A549 (cell line): ENCODE results near the gene GMDS. TPM values are rescaled to one million over a fixed set of nuclear protein-coding genes. Genes with fewer than 3 reads are reported as not detected.

Source experiments
- ATAC-seq, 2 experiments: fragments of 200-7000 bp in 1 of 2; fragments of >200 bp in 1 of 2; cut with Nextera tagmentation in 1 of 2; cut with Tn5 transposase in 1 of 2; 3 replicates each; pipeline versions ENCODE4 v1.8.0 to v1.9.1; 2018 to 2020; ENCODE audit warnings: mild to moderate bottlenecking in 1 of 2, moderate library complexity in 1 of 2
- CTCF ChIA-PET: fragments of 300-600 bp; sonication (Branson Sonifier 250); formaldehyde crosslinking; extraction: SDS; loops from one replicate; lab custom pipeline; 2021; ENCODE audit warnings: antibody characterized with exemption, inconsistent platforms; lab: Yijun Ruan, JAX
- POLR2A ChIA-PET: fragments of 350-600 bp; formaldehyde crosslinking; extraction: SDS; loops from one replicate; lab custom pipeline; 2021; ENCODE audit warnings: antibody characterized with exemption, inconsistent platforms; lab: Yijun Ruan, JAX
- DNase-seq, 2 experiments: peaks; one replicate each; pipeline versions ENCODE4 v3.0.0 to v3.0.0-alpha.2; 2011 to 2016; ENCODE audit warnings: low read depth in 1 of 2, low spot score in 1 of 2
- FAIRE-seq: peaks from 2 replicates; lab custom pipeline; 2011; peaks lifted over from hg19 to GRCh38; lab: Jason Lieb, UNC
- H3K27ac ChIP-seq, 2 experiments: fragments of >200 bp; sonication (Bioruptor Twin); formaldehyde crosslinking; 3 replicates each; pipeline ENCODE4 v1.5.1; 2016 to 2017
- H3K4me1 ChIP-seq: fragments of >200 bp; sonication (Bioruptor Twin); formaldehyde crosslinking; 3 replicates; pipeline ENCODE4 v1.6.1; 2016
- H3K4me2 ChIP-seq: fragments of >200 bp; sonication (Bioruptor Twin); formaldehyde crosslinking; 3 replicates; pipeline ENCODE4 v1.6.1; 2016
- H3K4me3 ChIP-seq: fragments of >200 bp; sonication (Bioruptor Twin); formaldehyde crosslinking; 3 replicates; pipeline ENCODE4 v1.5.1; 2016
- H3K9me3 ChIP-seq: fragments of >200 bp; sonication (Bioruptor Twin); formaldehyde crosslinking; 3 replicates; pipeline ENCODE4 v1.6.1; 2016
- CBX2 ChIP-seq: fragments of 200-600 bp; sonication (generic); IDR thresholded peaks from 2 replicates; pipeline ENCODE4 v1.6.1; 2016; ENCODE audit warnings: low read depth, mild to moderate bottlenecking, borderline replicate concordance
- CHD4 ChIP-seq: fragments of 200-600 bp; sonication (generic); IDR thresholded peaks from 2 replicates; pipeline ENCODE4 v1.6.1; 2016; ENCODE audit warnings: antibody characterized with exemption, mild to moderate bottlenecking, borderline replicate concordance
- FOSB ChIP-seq: fragments of 250-450 bp; sonication (Bioruptor Pico); IDR thresholded peaks from 2 replicates; pipeline ENCODE4 v1.5.0; 2020; ENCODE audit warnings: mild to moderate bottlenecking, moderate library complexity
- HOXB5 ChIP-seq: fragments of 250-450 bp; sonication (Bioruptor Pico); IDR thresholded peaks from 2 replicates; pipeline ENCODE4 v1.5.0; 2020; ENCODE audit warnings: mild to moderate bottlenecking, moderate library complexity
- JUNB ChIP-seq: fragments of >200 bp; sonication (Bioruptor Twin); formaldehyde crosslinking; IDR thresholded peaks from 2 replicates; pipeline ENCODE4 v1.6.1; 2016
- KDM1A ChIP-seq: fragments of 200-600 bp; sonication (generic); IDR thresholded peaks from 2 replicates; pipeline ENCODE4 v1.6.1; 2016; ENCODE audit warnings: low read depth, mild to moderate bottlenecking
- MYC ChIP-seq: IDR thresholded peaks from 2 replicates; pipeline ENCODE4 v1.6.1; 2012; ENCODE audit warnings: mild to moderate bottlenecking, inconsistent platforms, low read length, improper control_type of control experiment, borderline replicate concordance
- NR3C1 ChIP-seq: fragments of >200 bp; sonication (Bioruptor Twin); formaldehyde crosslinking; IDR thresholded peaks from 3 replicates; pipeline ENCODE4 v1.6.1; 2017
- POLR2A ChIP-seq: IDR thresholded peaks from 2 replicates; pipeline ENCODE4 v1.6.1; 2012; ENCODE audit warnings: mild to moderate bottlenecking, low read length
- POLR2AphosphoS2 ChIP-seq: conservative IDR thresholded peaks from 2 replicates; pipeline ENCODE4 v1.6.1; 2012; ENCODE audit warnings: low read length, improper control_type of control experiment, inconsistent platforms
- RAD21 ChIP-seq, 2 experiments: fragments of >200 bp in 1 of 2; sonication (Bioruptor Twin) in 1 of 2; formaldehyde crosslinking in 1 of 2; IDR thresholded peaks in 1 of 2; conservative IDR thresholded peaks in 1 of 2; 2 replicates in 1 of 2; 3 replicates in 1 of 2; pipeline ENCODE4 v1.6.1; 2012 to 2018; ENCODE audit warnings: inconsistent platforms in 1 of 2
- SMC3 ChIP-seq: fragments of >200 bp; sonication (Bioruptor Twin); formaldehyde crosslinking; IDR thresholded peaks from 3 replicates; pipeline ENCODE4 v1.6.1; 2018; ENCODE audit warnings: inconsistent platforms
- ZC3H11A ChIP-seq: fragments of 450-650 bp; IDR thresholded peaks from 2 replicates; pipeline ENCODE4 v1.6.1; 2014; ENCODE audit warnings: antibody characterized with exemption, mild to moderate bottlenecking
- ZNF302 ChIP-seq: fragments of 250-450 bp; sonication (Bioruptor Pico); IDR thresholded peaks from 2 replicates; pipeline ENCODE4 v1.9.0; 2021; ENCODE audit warnings: inconsistent platforms, mild to moderate bottlenecking, moderate library complexity
- ZSCAN20 ChIP-seq: fragments of 250-450 bp; sonication (Bioruptor Pico); IDR thresholded peaks from 2 replicates; pipeline ENCODE4 v1.8.0; 2022; ENCODE audit warnings: mild to moderate bottlenecking, moderate library complexity
- WGBS: methylation state at CpG from one replicate; pipeline ENCODE4 v1.1.6; 2017; ENCODE audit errors: missing lambda C conversion rate; 5-methylcytosine and 5-hydroxymethylcytosine counted together
- polyA plus RNA-seq, 4 experiments: library from polyadenylated mRNA; depleted of rRNA in 3 of 4; stranded (reverse); fragments of >200 nt; fragmentation: RNase III in 1 of 4; extraction: RNeasy Plus Mini Kit Qiagen cat#74134 plus additional on column Dnase treatment in 1 of 4; gene quantifications; 2 replicates in 3 of 4; 3 replicates in 1 of 4; pipeline ENCODE4 v1.2.3, GENCODE V29; 2011 to 2017
- TF ChIP-seq, protein P1 (sequence below): fragments of 250-450 bp; sonication (Bioruptor Pico); IDR thresholded peaks from 2 replicates; pipeline ENCODE4 v1.5.0; 2021; ENCODE audit warnings: mild to moderate bottlenecking, moderate library complexity, borderline replicate concordance
- TF ChIP-seq, protein P2 (sequence below): fragments of 200-600 bp; sonication (generic); IDR thresholded peaks from 2 replicates; pipeline ENCODE4 v1.6.1; 2016; ENCODE audit warnings: antibody characterized with exemption, mild to moderate bottlenecking, moderate library complexity
- TF ChIP-seq, protein P3 (sequence below): IDR thresholded peaks from 2 replicates; pipeline ENCODE4 v1.6.1; 2012
- TF ChIP-seq, protein P4 (sequence below): fragments of >200 bp; sonication (Bioruptor Twin); formaldehyde crosslinking; IDR thresholded peaks from 3 replicates; pipeline ENCODE4 v1.6.1; 2016
- TF ChIP-seq, protein P5 (sequence below): fragments of >200 bp; sonication (Bioruptor Twin); formaldehyde crosslinking; IDR thresholded peaks from 2 replicates; pipeline ENCODE4 v1.6.1; 2016

The GMDS gene
- polyA plus RNA-seq, 2 of the 4 experiments (the other 2 are of a cell fraction), result 9.9 to 12.4 TPM

DNA sequence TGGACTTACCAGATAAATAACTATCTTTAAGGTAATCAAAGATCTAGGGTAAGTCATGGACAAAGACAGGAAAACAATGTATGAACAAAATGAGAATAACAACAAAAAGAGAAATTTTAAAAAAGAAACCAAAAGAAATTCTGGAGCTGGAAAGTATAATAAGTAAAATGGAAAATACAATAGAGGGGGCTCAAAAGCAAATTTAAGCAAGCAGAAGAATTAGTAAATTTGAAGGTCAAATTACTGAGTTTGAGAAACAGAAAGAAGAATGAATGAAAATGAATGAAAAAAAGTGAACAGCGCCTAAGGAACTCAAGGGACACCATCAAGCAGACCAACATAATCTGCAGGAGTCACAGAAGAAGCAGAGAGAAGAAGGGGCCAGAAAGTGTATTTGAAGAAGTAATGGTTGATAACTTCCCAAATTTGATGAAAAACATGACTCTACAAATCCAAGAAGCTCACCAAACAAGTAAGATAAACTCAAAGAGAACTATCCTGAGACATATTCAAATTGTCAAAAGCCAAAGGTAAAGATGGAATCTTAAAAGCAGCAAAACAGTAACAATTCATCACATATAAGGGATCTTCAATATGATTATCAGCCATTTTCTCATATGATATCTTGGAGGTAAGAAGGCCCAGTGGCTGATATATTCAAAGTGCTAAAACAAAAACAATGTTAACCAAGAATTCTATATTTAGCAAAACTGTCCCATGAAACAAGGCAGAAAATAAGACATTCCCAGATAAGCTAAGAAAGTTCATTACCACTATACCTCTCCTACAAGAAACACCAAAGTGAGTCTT lies 417.2 kb downstream of the GMDS start:
- FAIRE-seq (no peak), ATAC-seq (no peak), DNase-seq (no peak)
- Histone ChIP-seq H3K27ac (no peak overlapping the region), H3K4me3 (no peak overlapping the region), H3K4me2 (no peak overlapping the region), H3K9me3 (peaks cover 4% of the 10 kb centered on the region; the same call in 1 of the 3 replicates)
- WGBS, result 89% methylated on average over 1 of the region's 1 CpG
- TF ChIP-seq HOXB5 (CRISPR knock-in tag) (no peak), ZSCAN20 (no peak), FOSB (CRISPR knock-in tag) (no peak), NR3C1 (no peak), POLR2A (no peak), ZNF302 (no peak), SMC3 (no peak), CBX2 (no peak), RAD21 (conservative IDR thresholded peaks at IDR 0.05 in 1 of 2, IDR thresholded peaks at IDR 0.05 in 1 of 2) (no peak), JUNB (no peak)
- TF ChIP-seq, protein P1, sequence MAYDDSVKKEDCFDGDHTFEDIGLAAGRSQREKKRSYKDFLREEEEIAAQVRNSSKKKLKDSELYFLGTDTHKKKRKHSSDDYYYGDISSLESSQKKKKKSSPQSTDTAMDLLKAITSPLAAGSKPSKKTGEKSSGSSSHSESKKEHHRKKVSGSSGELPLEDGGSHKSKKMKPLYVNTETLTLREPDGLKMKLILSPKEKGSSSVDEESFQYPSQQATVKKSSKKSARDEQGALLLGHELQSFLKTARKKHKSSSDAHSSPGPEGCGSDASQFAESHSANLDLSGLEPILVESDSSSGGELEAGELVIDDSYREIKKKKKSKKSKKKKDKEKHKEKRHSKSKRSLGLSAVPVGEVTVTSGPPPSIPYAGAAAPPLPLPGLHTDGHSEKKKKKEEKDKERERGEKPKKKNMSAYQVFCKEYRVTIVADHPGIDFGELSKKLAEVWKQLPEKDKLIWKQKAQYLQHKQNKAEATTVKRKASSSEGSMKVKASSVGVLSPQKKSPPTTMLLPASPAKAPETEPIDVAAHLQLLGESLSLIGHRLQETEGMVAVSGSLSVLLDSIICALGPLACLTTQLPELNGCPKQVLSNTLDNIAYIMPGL (CRISPR knock-in tag), result no peak
- TF ChIP-seq, protein P2, sequence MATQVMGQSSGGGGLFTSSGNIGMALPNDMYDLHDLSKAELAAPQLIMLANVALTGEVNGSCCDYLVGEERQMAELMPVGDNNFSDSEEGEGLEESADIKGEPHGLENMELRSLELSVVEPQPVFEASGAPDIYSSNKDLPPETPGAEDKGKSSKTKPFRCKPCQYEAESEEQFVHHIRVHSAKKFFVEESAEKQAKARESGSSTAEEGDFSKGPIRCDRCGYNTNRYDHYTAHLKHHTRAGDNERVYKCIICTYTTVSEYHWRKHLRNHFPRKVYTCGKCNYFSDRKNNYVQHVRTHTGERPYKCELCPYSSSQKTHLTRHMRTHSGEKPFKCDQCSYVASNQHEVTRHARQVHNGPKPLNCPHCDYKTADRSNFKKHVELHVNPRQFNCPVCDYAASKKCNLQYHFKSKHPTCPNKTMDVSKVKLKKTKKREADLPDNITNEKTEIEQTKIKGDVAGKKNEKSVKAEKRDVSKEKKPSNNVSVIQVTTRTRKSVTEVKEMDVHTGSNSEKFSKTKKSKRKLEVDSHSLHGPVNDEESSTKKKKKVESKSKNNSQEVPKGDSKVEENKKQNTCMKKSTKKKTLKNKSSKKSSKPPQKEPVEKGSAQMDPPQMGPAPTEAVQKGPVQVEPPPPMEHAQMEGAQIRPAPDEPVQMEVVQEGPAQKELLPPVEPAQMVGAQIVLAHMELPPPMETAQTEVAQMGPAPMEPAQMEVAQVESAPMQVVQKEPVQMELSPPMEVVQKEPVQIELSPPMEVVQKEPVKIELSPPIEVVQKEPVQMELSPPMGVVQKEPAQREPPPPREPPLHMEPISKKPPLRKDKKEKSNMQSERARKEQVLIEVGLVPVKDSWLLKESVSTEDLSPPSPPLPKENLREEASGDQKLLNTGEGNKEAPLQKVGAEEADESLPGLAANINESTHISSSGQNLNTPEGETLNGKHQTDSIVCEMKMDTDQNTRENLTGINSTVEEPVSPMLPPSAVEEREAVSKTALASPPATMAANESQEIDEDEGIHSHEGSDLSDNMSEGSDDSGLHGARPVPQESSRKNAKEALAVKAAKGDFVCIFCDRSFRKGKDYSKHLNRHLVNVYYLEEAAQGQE, result no peak
- TF ChIP-seq, all 56 proteins: peak for 0
- ChIA-PET CTCF (interaction anchor here (0.7 kb wide), 1 partner anchor 10 kb away, joined by 3 read pairs; no protein-coding TSS in a partner anchor), POLR2A (no interaction called here)
- H3K4me1 ChIP-seq, result no peaks in the 10 kb centered on the region

DNA sequence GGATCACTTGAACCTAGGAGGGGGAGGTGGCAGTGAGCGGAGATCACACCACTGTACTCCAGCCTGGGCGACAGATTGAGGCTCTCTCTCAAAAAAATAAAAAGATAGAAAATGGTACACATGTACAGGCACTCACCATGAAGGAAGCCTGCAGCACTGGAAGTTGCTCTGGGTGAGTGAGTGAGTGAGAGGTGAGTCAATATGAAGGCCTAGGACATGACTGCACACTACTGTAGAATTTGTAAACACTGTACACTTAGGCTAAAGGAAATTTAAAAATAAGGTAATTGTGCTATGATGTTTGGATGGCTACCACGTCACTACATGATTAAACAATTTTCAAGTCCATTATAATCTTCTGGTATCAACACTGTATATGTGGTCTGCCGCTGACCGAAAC lies 419.5 kb downstream of the GMDS start:
- ATAC-seq (no peak), FAIRE-seq (no peak), DNase-seq (no peak)
- 91% methylated on average over 4 of the region's 5 CpGs for WGBS
- no peak overlapping the region for H3K4me3 ChIP-seq
- H3K4me2 ChIP-seq, result no peak overlapping the region
- POLR2A ChIA-PET, result no interaction called here
- peaks cover 4% of the 10 kb centered on the region; the same call in 1 of the 3 replicates for H3K9me3 ChIP-seq
- H3K27ac ChIP-seq, result no peak overlapping the region
- H3K4me1 ChIP-seq, result no peaks in the 10 kb centered on the region
- TF ChIP-seq, protein P3, sequence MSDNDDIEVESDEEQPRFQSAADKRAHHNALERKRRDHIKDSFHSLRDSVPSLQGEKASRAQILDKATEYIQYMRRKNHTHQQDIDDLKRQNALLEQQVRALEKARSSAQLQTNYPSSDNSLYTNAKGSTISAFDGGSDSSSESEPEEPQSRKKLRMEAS, result no peak
- TF ChIP-seq KDM1A (no peak), ZC3H11A (no peak), ZSCAN20 (no peak), POLR2AphosphoS2 (no peak), MYC (no peak), CHD4 (no peak)
- TF ChIP-seq, protein P4, sequence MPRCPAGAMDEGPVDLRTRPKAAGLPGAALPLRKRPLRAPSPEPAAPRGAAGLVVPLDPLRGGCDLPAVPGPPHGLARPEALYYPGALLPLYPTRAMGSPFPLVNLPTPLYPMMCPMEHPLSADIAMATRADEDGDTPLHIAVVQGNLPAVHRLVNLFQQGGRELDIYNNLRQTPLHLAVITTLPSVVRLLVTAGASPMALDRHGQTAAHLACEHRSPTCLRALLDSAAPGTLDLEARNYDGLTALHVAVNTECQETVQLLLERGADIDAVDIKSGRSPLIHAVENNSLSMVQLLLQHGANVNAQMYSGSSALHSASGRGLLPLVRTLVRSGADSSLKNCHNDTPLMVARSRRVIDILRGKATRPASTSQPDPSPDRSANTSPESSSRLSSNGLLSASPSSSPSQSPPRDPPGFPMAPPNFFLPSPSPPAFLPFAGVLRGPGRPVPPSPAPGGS, result no peak
- TF ChIP-seq, protein P1 (CRISPR knock-in tag), result no peak
- TF ChIP-seq, protein P5, sequence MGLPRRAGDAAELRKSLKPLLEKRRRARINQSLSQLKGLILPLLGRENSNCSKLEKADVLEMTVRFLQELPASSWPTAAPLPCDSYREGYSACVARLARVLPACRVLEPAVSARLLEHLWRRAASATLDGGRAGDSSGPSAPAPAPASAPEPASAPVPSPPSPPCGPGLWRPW, result no peak
- CTCF ChIA-PET, result no interaction called here
